Measurements from ENCODE around the gene TRMO. TPM values are rescaled to one million over a fixed set of nuclear protein-coding genes. Genes with fewer than 3 reads are reported as not detected.

Gene TRMO
- total and polyA plus RNA-seq, 2 of the 13 experiments (the other 11 are each of a cell fraction or from before 2014, with no cell fraction given): 8.7 to 18.6 TPM

GRCh38 chr9:97921959-97922724 lies at the start of gene TRMO (continued):
- TF ChIP-seq MLLT10 (CRISPR knock-in tag; IDR thresholded peaks at IDR 0.05) (no peak), ZNF605 (CRISPR knock-in tag; IDR thresholded peaks at IDR 0.05) (peak; percentile 84), NKX3-1 (CRISPR knock-in tag; IDR thresholded peaks at IDR 0.05) (peak; percentile 78), CCDC6 (CRISPR knock-in tag; IDR thresholded peaks at IDR 0.05) (peak; percentile 78; the same call in 1 of the 2 replicates), EZH2 (conservative IDR thresholded peaks at IDR 0.05; ENCODE audit: low read depth, low read length) (no peak), ZNF788 (CRISPR knock-in tag; IDR thresholded peaks at IDR 0.05; ENCODE audit: borderline replicate concordance) (peak; percentile 84; the same call in 1 of the 2 replicates), ZNF724P (CRISPR knock-in tag; IDR thresholded peaks at IDR 0.05; ENCODE audit: borderline replicate concordance) (0 out of 2 replicates have a peak, but pooled peaks have one; percentile 73), ZNF550 (CRISPR knock-in tag; IDR thresholded peaks at IDR 0.05; ENCODE audit: borderline replicate concordance) (peak; percentile 37; the same call in 1 of the 2 replicates), E2F2 (CRISPR knock-in tag; IDR thresholded peaks at IDR 0.05; ENCODE audit: borderline replicate concordance) (no peak; the same call in 1 of the 2 replicates), ZNF567 (CRISPR knock-in tag; IDR thresholded peaks at IDR 0.05; ENCODE audit: borderline replicate concordance) (peak; percentile 51), MLXIP (CRISPR knock-in tag; IDR thresholded peaks at IDR 0.05; ENCODE audit: borderline replicate concordance) (0 out of 2 replicates have a peak, but pooled peaks have one; percentile 76), HNRNPK (IDR thresholded peaks at IDR 0.05; ENCODE audit: low read depth, low read length, poor library complexity, severe bottlenecking) (no peak), KLF11 (CRISPR knock-in tag; IDR thresholded peaks at IDR 0.05) (peak; percentile 86; the same call in 1 of the 2 replicates)
- TF ChIP-seq, protein P1, sequence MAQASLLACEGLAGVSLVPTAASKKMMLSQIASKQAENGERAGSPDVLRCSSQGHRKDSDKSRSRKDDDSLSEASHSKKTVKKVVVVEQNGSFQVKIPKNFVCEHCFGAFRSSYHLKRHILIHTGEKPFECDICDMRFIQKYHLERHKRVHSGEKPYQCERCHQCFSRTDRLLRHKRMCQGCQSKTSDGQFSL (CRISPR knock-in tag; IDR thresholded peaks at IDR 0.05): peak; percentile 81; the same call in 1 of the 2 replicates
- TF ChIP-seq, protein P2, sequence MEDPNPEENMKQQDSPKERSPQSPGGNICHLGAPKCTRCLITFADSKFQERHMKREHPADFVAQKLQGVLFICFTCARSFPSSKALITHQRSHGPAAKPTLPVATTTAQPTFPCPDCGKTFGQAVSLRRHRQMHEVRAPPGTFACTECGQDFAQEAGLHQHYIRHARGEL (CRISPR knock-in tag; IDR thresholded peaks at IDR 0.05): 0 out of 2 replicates have a peak, but pooled peaks have one; percentile 32
- TF ChIP-seq, protein P3, sequence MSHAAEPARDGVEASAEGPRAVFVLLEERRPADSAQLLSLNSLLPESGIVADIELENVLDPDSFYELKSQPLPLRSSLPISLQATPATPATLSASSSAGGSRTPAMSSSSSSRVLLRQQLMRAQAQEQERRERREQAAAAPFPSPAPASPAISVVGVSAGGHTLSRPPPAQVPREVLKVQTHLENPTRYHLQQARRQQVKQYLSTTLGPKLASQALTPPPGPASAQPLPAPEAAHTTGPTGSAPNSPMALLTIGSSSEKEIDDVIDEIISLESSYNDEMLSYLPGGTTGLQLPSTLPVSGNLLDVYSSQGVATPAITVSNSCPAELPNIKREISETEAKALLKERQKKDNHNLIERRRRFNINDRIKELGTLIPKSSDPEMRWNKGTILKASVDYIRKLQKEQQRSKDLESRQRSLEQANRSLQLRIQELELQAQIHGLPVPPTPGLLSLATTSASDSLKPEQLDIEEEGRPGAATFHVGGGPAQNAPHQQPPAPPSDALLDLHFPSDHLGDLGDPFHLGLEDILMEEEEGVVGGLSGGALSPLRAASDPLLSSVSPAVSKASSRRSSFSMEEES (CRISPR knock-in tag; IDR thresholded peaks at IDR 0.05): peak; percentile 95
- TF ChIP-seq, protein P4, sequence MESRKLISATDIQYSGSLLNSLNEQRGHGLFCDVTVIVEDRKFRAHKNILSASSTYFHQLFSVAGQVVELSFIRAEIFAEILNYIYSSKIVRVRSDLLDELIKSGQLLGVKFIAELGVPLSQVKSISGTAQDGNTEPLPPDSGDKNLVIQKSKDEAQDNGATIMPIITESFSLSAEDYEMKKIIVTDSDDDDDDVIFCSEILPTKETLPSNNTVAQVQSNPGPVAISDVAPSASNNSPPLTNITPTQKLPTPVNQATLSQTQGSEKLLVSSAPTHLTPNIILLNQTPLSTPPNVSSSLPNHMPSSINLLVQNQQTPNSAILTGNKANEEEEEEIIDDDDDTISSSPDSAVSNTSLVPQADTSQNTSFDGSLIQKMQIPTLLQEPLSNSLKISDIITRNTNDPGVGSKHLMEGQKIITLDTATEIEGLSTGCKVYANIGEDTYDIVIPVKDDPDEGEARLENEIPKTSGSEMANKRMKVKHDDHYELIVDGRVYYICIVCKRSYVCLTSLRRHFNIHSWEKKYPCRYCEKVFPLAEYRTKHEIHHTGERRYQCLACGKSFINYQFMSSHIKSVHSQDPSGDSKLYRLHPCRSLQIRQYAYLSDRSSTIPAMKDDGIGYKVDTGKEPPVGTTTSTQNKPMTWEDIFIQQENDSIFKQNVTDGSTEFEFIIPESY (CRISPR knock-in tag; IDR thresholded peaks at IDR 0.05): peak; percentile 75
- TF ChIP-seq, protein P5, sequence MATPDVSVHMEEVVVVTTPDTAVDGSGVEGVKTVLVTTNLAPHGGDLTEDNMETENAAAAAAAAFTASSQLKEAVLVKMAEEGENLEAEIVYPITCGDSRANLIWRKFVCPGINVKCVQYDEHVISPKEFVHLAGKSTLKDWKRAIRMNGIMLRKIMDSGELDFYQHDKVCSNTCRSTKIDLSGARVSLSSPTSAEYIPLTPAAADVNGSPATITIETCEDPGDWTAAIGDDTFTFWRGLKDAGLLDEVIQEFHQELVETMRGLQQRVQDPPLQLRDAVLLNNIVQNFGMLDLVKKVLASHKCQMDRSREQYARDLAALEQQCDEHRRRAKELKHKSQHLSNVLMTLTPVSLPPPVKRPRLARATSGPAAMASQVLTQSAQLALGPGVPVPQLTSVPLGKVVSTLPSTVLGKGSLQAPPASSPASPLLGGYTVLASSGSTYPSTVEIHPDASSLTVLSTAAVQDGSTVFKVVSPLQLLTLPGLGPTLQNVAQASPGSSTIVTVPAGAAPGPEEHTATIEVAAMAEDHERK (CRISPR knock-in tag; IDR thresholded peaks at IDR 0.05; ENCODE audit: low read depth): peak; percentile 86
